Spleen (tissue), 7 donors: Measurements from ENCODE around the gene THSD4.

Experiments
- POLR2AphosphoS5 ChIP-seq, 3 donors: sonication (generic); formaldehyde crosslinking; IDR thresholded peaks; one replicate each; pipeline ENCODE4 v1.5.1; 2017; ENCODE audit warnings: antibody characterized with exemption in 3 of 3
- TF ChIP-seq, protein P1 (sequence below), 11 experiments: fragments of 200-600 bp in 7 of 11; fragments of 450-650 bp in 4 of 11; sonication (generic) in 4 of 11; IDR thresholded peaks in 8 of 11; conservative IDR thresholded peaks in 3 of 11; 1 replicate in 7 of 11; 2 replicates in 4 of 11; pipeline versions ENCODE4 v1.4.0 to v1.8.0; 2016 to 2021; ENCODE audit warnings: antibody characterized with exemption in 11 of 11, inconsistent platforms in 4 of 11, mild to moderate bottlenecking in 1 of 11
- donor health status: DM: no; HTN: no; CAD: no; lungs with moderate emphysema.
- donor health status: DM: no; HTN: no; CAD: no.
- donor health status: DM: no; HTN: no; CAD: no.

DNA sequence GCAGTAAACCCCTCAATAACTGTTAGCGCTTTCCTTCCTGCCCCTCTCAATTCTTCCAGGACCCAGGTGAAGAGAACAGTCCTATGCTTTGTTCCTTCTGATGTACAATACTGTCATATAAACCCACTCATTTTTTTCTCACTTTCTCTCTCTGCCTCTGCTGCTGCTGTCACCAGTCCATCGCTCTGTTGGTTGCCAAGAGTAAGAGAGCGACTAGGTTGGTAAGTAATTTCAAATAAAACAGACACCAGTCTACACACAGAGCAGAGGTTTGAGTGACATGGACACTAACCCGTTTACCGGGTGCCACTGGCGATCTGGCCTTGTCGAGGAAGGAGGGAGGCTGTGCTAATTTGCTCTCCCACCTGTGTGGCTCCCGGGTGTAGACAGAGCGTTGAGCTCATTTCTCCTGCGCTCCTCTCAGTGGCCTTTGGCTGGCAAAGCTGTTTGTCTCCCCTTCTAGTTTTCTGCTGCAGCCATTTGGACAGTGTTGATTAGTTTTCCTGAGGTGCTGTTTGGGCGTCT is 215.4 kb downstream of the THSD4 start:
- TF ChIP-seq, protein P1, sequence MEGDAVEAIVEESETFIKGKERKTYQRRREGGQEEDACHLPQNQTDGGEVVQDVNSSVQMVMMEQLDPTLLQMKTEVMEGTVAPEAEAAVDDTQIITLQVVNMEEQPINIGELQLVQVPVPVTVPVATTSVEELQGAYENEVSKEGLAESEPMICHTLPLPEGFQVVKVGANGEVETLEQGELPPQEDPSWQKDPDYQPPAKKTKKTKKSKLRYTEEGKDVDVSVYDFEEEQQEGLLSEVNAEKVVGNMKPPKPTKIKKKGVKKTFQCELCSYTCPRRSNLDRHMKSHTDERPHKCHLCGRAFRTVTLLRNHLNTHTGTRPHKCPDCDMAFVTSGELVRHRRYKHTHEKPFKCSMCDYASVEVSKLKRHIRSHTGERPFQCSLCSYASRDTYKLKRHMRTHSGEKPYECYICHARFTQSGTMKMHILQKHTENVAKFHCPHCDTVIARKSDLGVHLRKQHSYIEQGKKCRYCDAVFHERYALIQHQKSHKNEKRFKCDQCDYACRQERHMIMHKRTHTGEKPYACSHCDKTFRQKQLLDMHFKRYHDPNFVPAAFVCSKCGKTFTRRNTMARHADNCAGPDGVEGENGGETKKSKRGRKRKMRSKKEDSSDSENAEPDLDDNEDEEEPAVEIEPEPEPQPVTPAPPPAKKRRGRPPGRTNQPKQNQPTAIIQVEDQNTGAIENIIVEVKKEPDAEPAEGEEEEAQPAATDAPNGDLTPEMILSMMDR (IDR thresholded peaks at IDR 0.05 in 8 of 11, conservative IDR thresholded peaks at IDR 0.05 in 3 of 11) = no peak
- no peak for TF ChIP-seq POLR2AphosphoS5 (IDR thresholded peaks at IDR 0.05)
